ENCODE data around the gene CAPN8.

- TF ChIP-seq CTCF (conservative IDR thresholded peaks at IDR 0.05) (no peak), EZH2 (IDR thresholded peaks at IDR 0.05; ENCODE audit: low read depth) (no peak)
Observed at GRCh38 chr1:223700942-223701637, 35.6 kb upstream of the CAPN8 start.

Measured in PC-9 (cell line).